Measurements from ENCODE around the gene ALDH1L1. TPM values are rescaled to one million over a fixed set of nuclear protein-coding genes. Genes with fewer than 3 reads are reported as not detected.
A peak's percentile ranks its signal among the peaks of the same experiment; 100 is the strongest.

ALDH1L1 gene
- total RNA-seq, 1 donor from 2014 or later: 1.5 TPM

GRCh38 chr3:126127904-126128303 is 52.5 kb downstream of the ALDH1L1 start:
- peaks cover 10% of the 10 kb centered on the region for H3K27me3 Mint-ChIP-seq (ENCODE audit: unreplicated experiment)
- H3K4me3 Mint-ChIP-seq (ENCODE audit: unreplicated experiment): no peak overlapping the region

GRCh38 chr3:126127452-126127851 is 52.9 kb downstream of the ALDH1L1 start:
- no peak overlapping the region for H3K27ac Mint-ChIP-seq (ENCODE audit: unreplicated experiment)
- DNase-seq (ENCODE audit: extremely low spot score, unreplicated experiment): peak; percentile 80
- H3K9me3 Mint-ChIP-seq (ENCODE audit: unreplicated experiment): no peaks in the 10 kb centered on the region

More at GRCh38 chr3:126127904-126128303, 52.5 kb downstream of the ALDH1L1 start:
- Mint-ChIP-seq H3K4me1 (ENCODE audit: unreplicated experiment) (no peaks in the 10 kb centered on the region), H3K27ac (ENCODE audit: unreplicated experiment) (no peak overlapping the region), H3K9me3 (ENCODE audit: unreplicated experiment) (no peaks in the 10 kb centered on the region), H3K36me3 (ENCODE audit: unreplicated experiment) (no peaks in the 10 kb centered on the region)
- peak; percentile 76 for DNase-seq (ENCODE audit: extremely low spot score, unreplicated experiment)
- TF ChIP-seq CTCF (IDR thresholded peaks at IDR 0.05): no peak

GRCh38 chr3:126126811-126127431 is 53.5 kb downstream of the ALDH1L1 start:
- Mint-ChIP-seq H3K27ac (ENCODE audit: unreplicated experiment) (no peak overlapping the region), H3K4me3 (ENCODE audit: unreplicated experiment) (no peak overlapping the region), H3K27me3 (ENCODE audit: unreplicated experiment) (peaks cover 15% of the 10 kb centered on the region), H3K4me1 (ENCODE audit: unreplicated experiment) (no peaks in the 10 kb centered on the region), H3K9me3 (ENCODE audit: unreplicated experiment) (no peaks in the 10 kb centered on the region), H3K36me3 (ENCODE audit: unreplicated experiment) (no peaks in the 10 kb centered on the region)
- TF ChIP-seq CTCF (IDR thresholded peaks at IDR 0.05): no peak
- DNase-seq (ENCODE audit: extremely low spot score, unreplicated experiment): peak; percentile 80

More at GRCh38 chr3:126127452-126127851, 52.9 kb downstream of the ALDH1L1 start:
- H3K4me3 Mint-ChIP-seq (ENCODE audit: unreplicated experiment): no peak overlapping the region
- TF ChIP-seq CTCF (IDR thresholded peaks at IDR 0.05): no peak
- no peaks in the 10 kb centered on the region for H3K4me1 Mint-ChIP-seq (ENCODE audit: unreplicated experiment)
- peaks cover 12% of the 10 kb centered on the region for H3K27me3 Mint-ChIP-seq (ENCODE audit: unreplicated experiment)
- H3K36me3 Mint-ChIP-seq (ENCODE audit: unreplicated experiment): no peaks in the 10 kb centered on the region

- Mint-ChIP-seq H3K27me3 (ENCODE audit: unreplicated experiment) (peaks cover 21% of the 10 kb centered on the region), H3K4me3 (ENCODE audit: unreplicated experiment) (no peak overlapping the region), H3K36me3 (ENCODE audit: unreplicated experiment) (no peaks in the 10 kb centered on the region), H3K9me3 (ENCODE audit: unreplicated experiment) (no peaks in the 10 kb centered on the region), H3K4me1 (ENCODE audit: unreplicated experiment) (no peaks in the 10 kb centered on the region), H3K27ac (ENCODE audit: unreplicated experiment) (no peak overlapping the region)
- no peak for DNase-seq (ENCODE audit: extremely low spot score, unreplicated experiment)
- TF ChIP-seq CTCF (IDR thresholded peaks at IDR 0.05): no peak
These were observed 54.1 kb downstream of the ALDH1L1 start for GRCh38 chr3:126126286-126126685.

GRCh38 chr3:126125781-126126251 is 54.6 kb downstream of the ALDH1L1 start:
- TF ChIP-seq CTCF (IDR thresholded peaks at IDR 0.05): no peak
- Mint-ChIP-seq H3K36me3 (ENCODE audit: unreplicated experiment) (no peaks in the 10 kb centered on the region), H3K4me1 (ENCODE audit: unreplicated experiment) (no peaks in the 10 kb centered on the region), H3K4me3 (ENCODE audit: unreplicated experiment) (no peak overlapping the region), H3K9me3 (ENCODE audit: unreplicated experiment) (no peaks in the 10 kb centered on the region), H3K27ac (ENCODE audit: unreplicated experiment) (no peak overlapping the region), H3K27me3 (ENCODE audit: unreplicated experiment) (peaks cover 24% of the 10 kb centered on the region)
- DNase-seq (ENCODE audit: extremely low spot score, unreplicated experiment): peak; percentile 76

Measured in osteocyte (in vitro differentiated cells).